Urinary bladder (tissue), 4 donors: Measurements from ENCODE around the gene NAPA. TPM values are rescaled to one million over a fixed set of nuclear protein-coding genes. Genes with fewer than 3 reads are reported as not detected.

ENCODE experiments used
- DNase-seq: peaks from one replicate; pipeline ENCODE4 v3.0.0-alpha.2; 2015; ENCODE audit errors: extremely low spot score
- H3K27ac ChIP-seq: one replicate; pipeline ENCODE4 v1.5.1; 2013; ENCODE audit warnings: low read depth, mild to moderate bottlenecking, moderate library complexity
- H3K36me3 ChIP-seq: one replicate; pipeline ENCODE4 v1.6.1; 2013; ENCODE audit warnings: mild to moderate bottlenecking, moderate library complexity; ENCODE audit not compliant: insufficient read depth
- H3K4me1 ChIP-seq: one replicate; pipeline ENCODE4 v1.6.1; 2013; ENCODE audit warnings: mild to moderate bottlenecking, moderate library complexity; ENCODE audit not compliant: insufficient read depth
- H3K4me3 ChIP-seq: one replicate; pipeline ENCODE4 v1.5.1; 2013; ENCODE audit warnings: low read depth, low read length
- WGBS: extraction: QIAGEN DNeasy Blood & Tissue Kit; methylation state at CpG from one replicate; pipeline ENCODE4 v1.1.7; 2013; 5-methylcytosine and 5-hydroxymethylcytosine counted together
- polyA plus RNA-seq: library from polyadenylated mRNA; stranded (reverse); fragments of 200-250 nt; gene quantifications from one replicate; pipeline ENCODE4 v1.2.3, GENCODE V29; 2013
- total RNA-seq: library from RNA; depleted of rRNA; stranded (reverse); fragments of >200 nt; gene quantifications from one replicate; pipeline ENCODE4 v1.2.3, GENCODE V29; 2014
- donor health status: healthy with polysubstance abuse.
- donor health status: healthy.

Gene NAPA
- total and polyA plus RNA-seq, 2 donors, result 33.4 to 107 TPM

GRCh38 chr19:47438793-47439220 is 76.1 kb downstream of the NAPA start:
- H3K27ac ChIP-seq, result no peak overlapping the region

More at GRCh38 chr19:47438793-47439220, 76.1 kb downstream of the NAPA start:
- Histone ChIP-seq H3K36me3 (no peaks in the 10 kb centered on the region), H3K4me1 (no peaks in the 10 kb centered on the region), H3K4me3 (no peak overlapping the region)
- no peak for DNase-seq
- 30% methylated on average over 5 of the region's 5 CpGs for WGBS

Other genes starting within 250 kb of the NAPA start
- 2.8 TPM for gene INAFM1, start 240.2 kb downstream of the NAPA start, total RNA-seq
- gene INAFM1, start 240.2 kb downstream of the NAPA start, polyA plus RNA-seq, result 32.0 TPM
- 1.8 TPM for gene C5AR1, start 205.2 kb downstream of the NAPA start, total RNA-seq
- gene C5AR1, start 205.2 kb downstream of the NAPA start, polyA plus RNA-seq, result 19.0 TPM
- gene C5AR2, start 182.9 kb downstream of the NAPA start, total RNA-seq, result 0.85 TPM
- 4.9 TPM for gene C5AR2, start 182.9 kb downstream of the NAPA start, polyA plus RNA-seq
- 9.5 TPM for gene DHX34, start 165.7 kb downstream of the NAPA start, total RNA-seq
- 13.9 TPM for gene DHX34, start 165.7 kb downstream of the NAPA start, polyA plus RNA-seq
- 32.6 TPM for gene MEIS3, start 95.5 kb downstream of the NAPA start, total RNA-seq
- 58.5 TPM for gene MEIS3, start 95.5 kb downstream of the NAPA start, polyA plus RNA-seq
- gene SLC8A2, start 43.2 kb downstream of the NAPA start, total RNA-seq, result 1.5 TPM
- gene SLC8A2, start 43.2 kb downstream of the NAPA start, polyA plus RNA-seq, result 10.2 TPM
- 3.0 TPM for gene KPTN, start 30.8 kb downstream of the NAPA start, total RNA-seq
- 10.2 TPM for gene KPTN, start 30.8 kb downstream of the NAPA start, polyA plus RNA-seq
- gene ZNF541, start 58.1 kb upstream of the NAPA start, total RNA-seq, result 0.16 TPM
- 0.25 TPM for gene ZNF541, start 58.1 kb upstream of the NAPA start, polyA plus RNA-seq
- 5.9 TPM for gene BICRA, start 94.1 kb upstream of the NAPA start, total RNA-seq
- 10.9 TPM for gene BICRA, start 94.1 kb upstream of the NAPA start, polyA plus RNA-seq
- 53.1 TPM for gene EHD2, start 198.4 kb upstream of the NAPA start, total RNA-seq
- 188 TPM for gene EHD2, start 198.4 kb upstream of the NAPA start, polyA plus RNA-seq
- gene NOP53, start 230.5 kb upstream of the NAPA start, total RNA-seq, result 51.2 TPM
- gene NOP53, start 230.5 kb upstream of the NAPA start, polyA plus RNA-seq, result 690 TPM